UCSD-AML1 (cell line): ENCODE results near the gene PTPRF.
"Not testable (repeated sequence)": the region's sequence is repeated elsewhere in the genome, so short reads cannot be mapped to it uniquely, and the experiment has no call there.

Source experiments
- DNase-seq: peaks from one replicate; lab custom pipeline; 2025; ENCODE audit not compliant: unreplicated experiment; lab: John Stamatoyannopoulos, UW

PTPRF gene

GRCh38 chr1:43537423-43538142 lies 6.9 kb downstream of the PTPRF start:
- no peak for DNase-seq

DNA sequence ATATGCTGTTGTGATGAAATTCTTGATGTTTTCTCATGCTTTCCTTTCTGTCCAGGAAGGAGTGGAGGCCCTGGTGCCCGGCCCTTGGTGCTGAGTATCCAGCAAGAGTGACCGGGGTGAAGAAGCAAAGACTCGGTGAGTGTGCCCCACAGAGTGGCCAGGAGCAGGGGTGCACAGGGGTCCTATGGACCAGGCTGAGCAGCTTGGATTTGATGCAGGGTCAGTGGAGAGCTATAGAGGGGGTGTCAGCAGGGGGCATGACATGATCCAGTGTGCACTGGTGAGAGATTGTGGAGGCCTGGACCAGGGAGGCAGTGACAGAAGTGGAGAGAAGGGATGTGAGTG lies 7.4 kb downstream of the PTPRF start:
- DNase-seq = no peak

DNA sequence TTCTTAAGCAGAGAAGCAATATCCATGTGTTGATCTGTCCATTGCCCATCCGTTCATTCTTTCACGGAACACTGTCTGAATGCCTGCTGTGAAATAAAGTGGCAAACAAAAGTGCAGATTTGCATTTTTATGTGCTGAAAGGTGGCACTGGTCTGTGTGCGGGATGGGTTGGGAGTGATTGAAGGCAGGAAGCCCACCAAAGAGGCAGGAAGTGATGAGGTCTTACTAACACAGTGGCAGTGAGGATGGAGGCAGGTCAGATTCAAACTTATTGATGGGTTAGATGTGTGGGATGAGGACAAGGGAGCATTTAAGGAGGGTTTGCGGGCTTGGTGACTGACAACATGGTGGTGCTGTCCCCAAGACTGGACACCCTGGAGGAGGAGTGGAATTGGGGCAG lies 8.3 kb downstream of the PTPRF start:
- no peak for DNase-seq

- no peak for DNase-seq
Observed at GRCh38 chr1:43539726-43540434, 9.2 kb downstream of the PTPRF start.

- DNase-seq = no peak
Observed at GRCh38 chr1:43540653-43541071, 10.0 kb downstream of the PTPRF start.

GRCh38 chr1:43541141-43541540 lies 10.5 kb downstream of the PTPRF start:
- no peak for DNase-seq

DNA sequence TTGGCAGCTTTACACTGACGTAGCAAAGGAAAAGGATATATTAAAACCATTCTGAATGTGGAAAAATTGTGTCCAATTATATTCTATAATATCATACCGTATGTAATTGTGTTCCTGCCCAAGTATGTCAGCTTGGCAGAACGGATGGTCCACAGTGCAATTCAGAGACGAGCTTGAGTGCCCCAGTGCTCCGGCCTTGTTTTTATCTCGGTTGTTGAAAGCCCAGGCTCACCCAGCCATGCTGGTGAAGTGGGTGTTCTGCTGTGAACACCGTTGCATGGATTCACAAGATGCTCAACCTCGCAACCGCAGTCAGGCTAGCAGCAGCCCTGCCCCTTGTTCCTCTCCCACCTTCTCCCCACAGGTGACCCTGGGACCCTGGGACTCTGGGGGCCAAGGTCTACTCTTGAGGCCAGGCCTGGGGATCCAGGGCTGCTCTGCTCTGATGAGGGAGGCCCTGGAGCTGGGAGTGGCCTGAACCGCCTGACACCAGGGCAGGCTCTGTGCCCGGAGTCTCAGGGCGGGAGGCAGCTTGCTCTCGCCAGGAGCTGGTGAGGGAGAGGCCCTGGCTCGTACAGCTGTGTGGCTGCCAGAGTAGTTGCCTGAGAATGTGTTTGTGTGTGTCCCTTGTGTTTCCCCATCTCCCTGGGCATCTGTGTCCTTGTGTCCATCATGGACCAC lies 11.2 kb downstream of the PTPRF start:
- DNase-seq = no peak

GRCh38 chr1:43542527-43543458 lies 12.1 kb downstream of the PTPRF start:
- DNase-seq = no peak

DNA sequence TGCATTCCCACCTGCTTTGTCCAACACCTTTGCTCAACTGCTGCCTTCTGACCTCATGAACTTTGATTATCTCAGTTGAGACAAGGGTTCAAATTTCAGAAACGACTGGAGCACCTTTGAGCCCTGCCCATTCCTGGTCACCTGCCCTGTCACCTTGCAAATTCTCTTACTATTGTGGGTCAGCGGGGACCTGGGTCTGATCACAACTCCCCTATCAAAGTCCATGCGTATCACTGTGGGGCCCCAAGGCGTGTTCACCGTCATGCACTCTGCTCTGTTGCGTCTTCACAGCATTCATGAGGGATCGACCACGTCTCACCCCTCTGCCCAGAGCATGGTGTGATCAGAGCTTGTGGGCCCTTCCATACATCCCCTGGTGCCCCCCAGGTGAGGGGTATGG lies 12.9 kb downstream of the PTPRF start:
- no peak for DNase-seq

- no peak for DNase-seq
Observed at GRCh38 chr1:43545339-43545694, 14.6 kb downstream of the PTPRF start.

DNA sequence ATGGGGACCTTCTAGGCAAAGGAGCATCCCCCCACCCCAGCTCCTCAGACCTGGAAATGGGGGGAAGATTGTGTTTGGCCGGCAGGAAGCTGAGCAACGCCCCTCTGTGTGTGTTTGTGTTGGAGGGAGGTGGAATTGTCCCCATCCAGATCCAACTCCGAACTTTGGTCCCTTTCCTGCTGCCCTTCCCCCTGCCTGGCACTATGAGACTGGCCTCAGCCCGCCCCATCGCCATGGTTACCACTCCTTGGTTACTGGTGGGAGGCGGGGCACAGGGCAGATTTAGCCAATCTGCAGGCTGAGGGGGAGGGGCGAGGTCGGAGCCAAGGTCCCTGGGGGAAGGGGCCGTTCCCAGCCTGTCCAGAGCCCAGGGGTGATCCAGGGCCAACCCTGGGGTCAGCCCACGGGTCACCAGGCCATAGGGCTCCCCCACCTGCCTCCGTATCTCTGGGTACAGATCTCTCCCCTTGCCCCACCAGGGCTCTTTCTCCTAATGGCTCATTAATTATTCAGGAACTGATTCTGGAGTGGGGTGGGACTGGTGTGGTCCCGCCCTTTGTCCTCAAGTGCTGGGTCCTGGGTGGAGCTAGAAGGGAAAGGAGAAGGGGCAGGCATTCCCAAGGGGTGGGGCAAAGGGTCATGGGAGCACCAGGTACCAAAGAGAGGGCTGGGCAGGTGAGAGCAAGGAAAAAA lies 15.2 kb downstream of the PTPRF start:
- no peak for DNase-seq

GRCh38 chr1:43546388-43547100 lies 15.9 kb downstream of the PTPRF start:
- DNase-seq = no peak

- no peak for DNase-seq
Observed at GRCh38 chr1:43547538-43548072, 16.9 kb downstream of the PTPRF start.

DNA sequence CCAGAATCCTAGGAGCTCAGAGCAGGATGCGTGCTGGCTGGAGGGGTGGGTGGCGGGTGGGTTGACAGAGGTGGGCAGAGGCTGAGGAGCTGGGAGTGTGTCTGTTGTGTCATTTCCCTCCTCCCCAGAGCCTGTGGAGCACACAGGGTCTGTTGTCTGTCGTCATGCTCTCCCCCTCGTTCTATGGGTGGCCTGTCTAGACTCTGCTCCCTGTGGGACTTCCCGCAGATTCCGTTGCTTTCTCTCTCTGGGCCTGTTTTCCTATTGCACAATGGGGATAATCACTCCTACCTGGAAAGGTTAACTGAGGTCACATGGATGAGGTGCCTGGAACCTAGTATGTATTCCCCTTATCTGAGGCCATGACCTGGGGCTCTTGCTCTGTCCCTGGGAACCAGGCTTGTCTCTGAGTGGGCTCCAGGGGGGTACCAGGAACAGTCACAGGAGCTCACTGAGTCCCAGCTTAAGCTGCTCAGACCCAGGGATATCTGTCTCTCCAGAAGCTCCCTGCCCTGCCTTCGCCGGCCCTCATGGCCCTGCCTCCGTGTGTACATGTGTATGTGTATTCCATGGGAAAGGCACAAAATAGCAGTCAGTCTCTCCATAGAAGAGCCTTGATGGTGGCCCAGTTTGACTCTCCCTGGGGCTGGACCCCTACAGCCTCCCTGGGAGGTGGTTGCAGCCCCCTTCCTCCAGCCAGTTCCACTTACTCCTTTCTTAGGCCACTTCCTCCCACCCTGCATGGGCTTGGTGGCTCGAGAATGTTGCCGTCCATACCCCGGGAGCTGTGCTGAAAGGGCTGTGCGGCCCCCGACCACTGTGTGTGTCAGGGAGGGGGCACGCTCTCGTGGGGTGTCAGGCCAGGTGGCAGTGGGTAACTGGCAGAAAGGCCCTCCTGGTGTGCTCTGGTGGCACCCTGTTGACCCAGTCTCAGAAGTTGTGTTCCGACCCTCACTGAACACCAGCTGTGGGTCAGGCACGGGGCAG lies 17.9 kb downstream of the PTPRF start:
- DNase-seq = no peak

- DNase-seq = not testable (repeated sequence)
Observed at GRCh38 chr1:43549394-43549793, 18.7 kb downstream of the PTPRF start.

GRCh38 chr1:43549921-43550597 lies 19.4 kb downstream of the PTPRF start:
- DNase-seq = no peak

DNA sequence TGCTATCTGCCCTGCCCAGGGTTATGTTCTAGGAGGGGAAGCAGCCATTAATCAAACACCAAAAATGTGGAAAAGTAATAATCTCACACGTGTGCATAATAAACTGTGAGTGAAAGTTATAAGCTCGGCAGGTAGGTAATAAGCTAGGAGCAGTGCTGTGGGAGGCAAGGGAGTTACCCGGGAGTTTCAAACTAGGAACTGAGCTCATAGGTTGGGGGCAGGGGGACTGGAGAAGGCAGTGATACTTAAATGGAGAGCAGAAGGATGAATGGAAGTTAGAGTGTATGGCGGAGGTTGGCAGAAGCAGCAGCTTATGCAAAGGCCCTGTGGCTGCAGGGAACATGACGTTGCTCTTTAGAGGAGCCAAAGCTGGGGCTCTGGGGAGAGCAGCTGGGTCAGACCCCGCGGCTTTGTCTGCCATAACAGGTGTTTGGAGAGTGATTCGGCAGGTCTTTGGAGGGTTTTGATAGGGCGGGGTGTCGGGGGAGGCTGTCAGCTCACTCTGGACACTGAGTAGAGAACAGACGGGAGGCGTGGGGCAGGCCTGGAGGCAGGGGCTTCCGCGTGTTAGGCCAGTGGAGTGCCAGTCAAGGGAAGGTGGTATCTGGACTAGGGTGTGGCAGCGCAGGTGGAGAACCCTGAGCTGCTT lies 20.0 kb downstream of the PTPRF start:
- no peak for DNase-seq
